Hepatic stellate cell (primary cell): ENCODE data around the gene UNC93A.
"Not testable (repeated sequence)": the region's sequence is repeated elsewhere in the genome, so short reads cannot be mapped to it uniquely, and the experiment has no call there.

Source experiments
- DNase-seq: peaks from one replicate; pipeline ENCODE4 v3.0.0; 2011; ENCODE audit warnings: low spot score

UNC93A gene

DNA sequence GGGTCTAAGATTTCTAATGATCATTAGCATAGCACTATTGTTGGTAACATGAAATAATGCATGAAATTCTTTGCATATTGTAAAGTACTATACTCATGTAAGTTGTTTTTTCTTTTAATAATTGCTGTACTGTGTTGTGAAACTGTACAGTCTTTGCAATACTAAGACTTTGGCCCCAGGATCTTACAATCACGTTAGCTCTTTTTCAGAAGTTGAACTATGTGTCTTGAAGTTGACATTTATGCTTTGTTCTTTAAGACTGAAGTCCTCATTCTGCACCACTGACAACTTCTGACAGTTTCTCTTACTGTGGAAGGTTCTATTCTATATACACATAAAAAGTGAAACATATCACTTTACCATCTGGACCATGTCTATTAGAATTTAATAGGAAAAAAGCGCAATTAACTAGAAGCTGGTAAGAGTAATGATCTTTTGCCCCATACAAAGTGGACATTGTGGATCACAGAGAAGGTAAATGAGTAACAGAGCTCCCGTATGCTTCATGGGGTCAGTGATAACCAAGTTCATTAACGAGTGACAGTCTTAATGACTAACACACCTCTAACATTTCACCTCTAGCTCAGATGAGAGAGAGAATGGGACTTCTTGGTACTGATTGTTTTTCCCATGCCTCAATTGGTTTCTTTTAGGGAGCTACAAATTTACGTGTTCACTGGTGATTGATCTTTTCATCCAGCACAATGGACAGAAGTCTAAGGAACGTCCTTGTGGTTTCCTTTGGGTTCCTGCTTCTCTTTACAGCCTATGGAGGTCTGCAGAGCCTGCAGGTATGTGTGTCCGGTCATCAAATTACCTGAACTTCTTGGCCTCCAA is at the start of gene UNC93A:
Gene UNC93A, plus strand, starts transcription at position 530 of the 837 bp plus-strand sequence. Its CDS starts 175 bp downstream, at position 705.
- DNase-seq: no peak

DNA sequence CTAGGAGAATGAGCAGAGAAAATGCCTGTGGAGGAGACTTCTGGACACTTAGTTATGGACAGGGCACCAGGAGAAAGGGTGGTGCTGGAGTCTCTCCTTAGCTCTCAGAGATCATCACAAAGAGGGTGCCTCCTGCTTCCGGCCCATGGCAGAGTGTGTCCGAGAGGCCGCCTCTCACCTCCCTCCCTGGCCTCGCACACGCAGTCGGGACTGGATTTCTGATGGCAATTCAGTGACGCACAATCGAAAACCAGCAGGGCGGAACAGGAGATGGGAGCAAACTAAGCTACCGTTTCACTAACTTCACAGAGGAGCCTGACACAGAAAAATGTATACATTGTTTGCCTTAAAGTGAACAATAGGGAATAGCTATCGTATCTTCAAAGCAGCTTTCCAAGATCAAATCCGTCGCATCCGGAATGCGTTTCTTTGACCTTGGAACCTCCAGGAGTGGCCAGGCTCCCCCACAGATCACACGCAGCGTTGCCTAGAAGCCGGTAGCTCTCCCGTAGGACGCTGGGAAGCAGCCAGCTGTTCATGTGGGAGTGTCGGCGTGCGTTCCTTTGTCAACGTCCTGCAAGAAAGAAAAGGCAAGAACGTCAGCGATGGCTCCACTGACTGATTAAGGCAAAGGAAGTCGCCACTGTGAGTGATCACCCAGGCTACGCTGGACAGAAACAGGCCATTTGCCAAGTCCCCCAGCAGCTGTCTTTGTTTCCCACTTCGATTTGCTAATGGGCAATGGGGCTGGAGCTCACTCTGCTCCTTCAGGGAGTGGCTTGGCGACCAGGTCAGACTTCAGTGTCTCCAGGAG is 49.6 kb upstream of the UNC93A start:
- DNase-seq: not testable (repeated sequence)

DNA sequence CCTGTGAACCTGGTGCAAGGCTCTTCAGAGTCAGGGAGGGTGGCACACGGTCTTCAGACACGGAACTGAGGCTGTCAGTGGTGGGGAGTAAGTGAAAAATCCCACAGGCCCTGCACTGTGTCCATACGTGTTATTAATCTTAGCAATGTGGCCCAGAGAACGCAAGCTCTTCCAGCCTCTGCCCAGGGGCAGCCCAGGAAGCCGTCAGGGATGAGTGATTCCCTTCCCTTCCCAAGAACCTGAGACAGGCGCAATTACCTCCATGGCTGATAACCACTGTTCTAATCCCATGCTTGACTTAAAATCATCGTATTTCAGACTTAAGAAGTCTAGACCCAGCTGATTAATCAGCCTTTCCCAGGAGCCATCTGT is 49.0 kb upstream of the UNC93A start:
- DNase-seq: not testable (repeated sequence)

DNA sequence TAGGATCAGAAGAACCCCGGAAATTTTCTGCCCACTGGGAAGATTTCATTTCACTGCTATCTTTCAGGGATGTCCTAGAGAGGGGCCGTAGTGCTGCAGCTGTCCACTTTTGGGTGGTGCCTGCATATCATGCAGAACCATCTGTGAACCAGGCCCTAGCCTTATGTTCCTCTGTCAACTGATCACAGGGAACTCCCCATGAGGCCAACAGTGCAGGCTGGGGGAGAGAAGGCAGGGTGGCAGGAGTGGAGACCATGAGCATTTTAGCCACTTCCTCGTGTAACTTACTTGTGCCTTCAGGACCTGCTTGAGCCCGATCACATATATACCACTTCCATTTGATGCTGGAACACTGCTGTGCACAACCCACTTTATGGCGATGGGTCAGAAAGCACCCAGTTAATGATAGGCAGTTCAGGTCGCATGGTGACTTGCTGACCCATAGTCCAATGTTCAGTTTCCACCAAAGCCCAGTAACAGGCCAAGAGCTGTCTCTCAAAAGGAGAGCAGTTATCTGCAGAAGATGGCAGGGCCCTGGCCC is 48.5 kb upstream of the UNC93A start:
- not testable (repeated sequence) for DNase-seq

DNA sequence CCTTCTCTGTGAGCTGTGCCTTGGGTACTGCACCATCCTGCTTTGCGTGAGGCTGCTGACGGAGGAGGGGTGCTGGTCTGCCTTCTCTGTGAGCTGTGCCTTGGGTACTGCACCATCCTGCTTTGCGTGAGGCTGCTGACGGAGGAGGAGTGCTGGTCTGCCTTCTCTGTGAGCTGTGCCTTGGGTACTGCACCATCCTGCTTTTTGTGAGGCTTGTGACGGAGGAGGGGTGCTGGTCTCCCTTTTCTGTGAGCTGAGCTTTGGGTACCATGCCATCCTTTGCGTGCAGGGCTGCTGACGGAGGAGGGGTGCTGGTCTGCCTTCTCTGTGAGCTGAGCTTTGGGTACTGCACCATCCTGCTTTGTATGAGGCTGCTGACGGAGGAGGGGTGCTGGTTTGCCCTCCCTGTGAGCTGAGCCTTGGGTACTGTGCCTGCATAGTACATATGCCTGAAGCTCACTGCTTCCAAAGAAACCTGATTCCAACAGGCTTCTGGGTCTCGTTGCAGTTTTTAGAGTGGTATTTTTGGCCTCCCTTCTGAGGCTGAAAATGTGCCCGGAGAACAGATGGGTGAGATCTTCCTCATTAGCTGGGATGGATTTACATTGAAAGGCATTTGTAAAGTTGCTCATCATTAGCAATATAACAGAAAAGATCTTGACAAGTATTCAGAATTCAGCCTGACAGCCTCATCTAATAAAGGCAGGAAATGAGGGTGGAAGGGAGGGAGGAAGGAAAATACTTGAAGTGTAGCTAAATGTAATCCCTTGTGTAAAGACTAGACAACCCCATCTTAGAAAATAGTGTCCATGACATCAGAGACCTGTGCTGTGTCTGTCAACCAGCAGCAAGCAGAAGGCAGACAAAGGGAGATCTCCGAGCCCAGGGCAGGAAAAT is 46.8 kb upstream of the UNC93A start:
- no peak for DNase-seq

DNA sequence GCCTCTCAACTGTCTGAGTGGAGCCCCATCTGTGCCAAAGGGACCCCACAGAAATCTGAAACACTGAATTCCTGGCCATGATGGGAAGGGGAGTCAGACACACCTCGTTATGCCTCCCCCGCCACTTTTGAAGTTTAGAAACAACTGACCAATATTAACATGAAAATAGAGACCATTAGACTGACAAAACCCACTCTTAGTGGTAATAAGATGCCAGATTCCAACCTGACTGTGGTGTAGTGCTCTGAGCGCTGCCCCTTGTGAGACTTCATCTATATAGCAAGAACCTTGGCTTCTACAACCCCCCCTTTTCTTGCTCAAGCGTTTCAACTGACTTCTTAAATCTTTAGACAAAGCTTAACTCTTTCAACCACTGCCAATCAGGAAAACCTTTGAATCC is 46.1 kb upstream of the UNC93A start:
- DNase-seq: no peak

DNA sequence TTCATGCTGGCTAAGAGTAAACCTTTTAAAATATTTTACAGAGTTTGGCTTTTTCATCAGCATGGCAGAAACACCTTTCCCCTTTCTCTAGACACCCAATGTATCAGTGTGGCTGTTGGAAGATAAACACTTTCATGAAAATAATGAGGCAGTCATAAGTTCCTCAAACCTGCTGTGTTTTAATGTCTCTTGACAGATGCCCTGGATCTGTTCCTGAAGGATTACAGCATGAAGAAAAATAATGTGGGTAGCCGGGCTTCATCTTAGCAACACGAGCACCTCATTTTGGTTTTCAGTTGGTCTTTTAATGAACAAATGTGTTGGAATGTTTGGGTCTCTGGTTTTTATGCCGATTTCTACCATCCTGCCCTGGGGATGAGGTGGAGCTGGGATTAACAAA is 45.5 kb upstream of the UNC93A start:
- no peak for DNase-seq

DNA sequence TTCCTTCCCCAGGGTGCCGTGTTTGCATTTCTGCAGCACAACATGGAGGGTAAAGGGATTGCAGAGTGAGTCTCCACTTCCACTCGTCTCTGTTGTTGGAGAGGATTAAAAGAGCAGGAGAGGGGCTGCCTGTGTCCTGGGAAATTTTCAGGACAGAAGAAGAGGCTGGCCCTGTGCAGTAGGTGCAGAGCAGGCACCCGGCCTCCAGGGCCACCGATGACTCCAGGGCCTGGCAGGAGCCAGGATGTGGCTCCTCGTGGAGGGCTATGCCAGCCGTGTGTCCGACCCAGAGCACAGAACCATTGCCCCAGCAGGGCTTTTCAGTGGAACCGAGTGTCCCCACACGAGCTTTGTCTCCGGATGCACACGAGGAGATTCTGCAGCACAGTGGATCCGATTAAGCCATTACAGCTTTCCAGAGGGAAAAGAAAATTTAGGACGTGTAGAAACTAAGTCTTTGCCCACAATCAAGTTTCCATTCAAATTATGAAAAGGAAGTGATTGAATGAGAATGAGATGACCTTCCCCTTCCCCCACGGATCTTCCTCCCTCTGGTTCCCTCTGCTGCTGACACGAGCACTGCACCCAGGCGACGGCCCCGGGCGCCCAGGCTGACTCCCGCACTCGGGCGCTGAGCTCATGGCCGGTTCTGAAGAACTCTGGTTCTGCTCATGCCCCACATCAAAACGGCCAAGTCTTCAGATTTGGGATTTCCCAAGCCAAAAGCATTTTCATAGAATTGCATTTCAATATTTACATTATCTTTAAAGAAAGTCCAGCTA is 43.1 kb upstream of the UNC93A start:
- no peak for DNase-seq

DNA sequence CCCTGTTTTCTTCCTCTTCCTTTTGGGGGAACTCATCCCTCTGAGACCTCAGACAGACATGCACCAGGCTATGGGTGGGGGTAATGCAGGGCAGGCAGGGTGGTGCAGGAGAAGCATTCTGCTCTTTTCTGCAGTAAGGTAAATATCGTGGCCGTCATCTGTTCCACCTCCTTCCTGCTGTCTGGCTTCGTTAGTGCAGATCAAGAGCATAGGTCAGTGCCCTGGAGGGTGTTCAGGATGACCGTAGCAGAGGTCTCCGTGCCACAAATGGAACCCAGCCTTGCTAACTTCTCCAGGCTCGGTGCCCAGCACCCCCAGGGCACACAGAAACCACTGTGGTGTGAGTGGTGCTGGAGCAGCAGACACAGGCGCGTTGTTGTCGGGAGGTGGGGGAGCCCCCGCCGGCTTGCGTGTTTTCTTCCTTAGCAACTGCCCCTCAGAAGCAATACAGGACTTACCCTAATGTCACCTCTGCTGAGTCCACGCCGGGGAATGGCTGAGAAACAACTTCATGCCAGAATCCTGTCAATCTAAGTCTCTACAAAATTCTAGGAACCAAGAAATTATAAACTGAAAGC is 42.1 kb upstream of the UNC93A start:
- not testable (repeated sequence) for DNase-seq

DNA sequence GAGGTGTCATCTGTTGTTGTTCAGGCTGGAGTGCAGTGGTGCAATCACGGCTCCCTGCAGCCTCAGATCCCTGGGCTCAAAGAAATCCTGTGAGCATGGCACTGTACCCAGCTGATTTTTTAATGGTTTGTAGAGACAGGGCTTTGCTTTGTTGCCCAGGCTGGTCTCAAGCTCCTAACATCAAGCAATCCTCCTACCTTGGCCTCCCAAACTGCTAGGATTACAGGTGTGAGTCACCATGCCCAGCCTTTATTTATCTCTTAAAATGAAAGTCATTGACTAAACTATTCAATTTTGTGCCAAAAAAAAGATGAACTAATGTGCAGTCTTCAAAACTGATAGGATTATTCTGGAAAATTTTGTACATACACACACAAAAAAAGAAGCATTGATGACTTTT is 38.8 kb upstream of the UNC93A start:
- DNase-seq: no peak

DNA sequence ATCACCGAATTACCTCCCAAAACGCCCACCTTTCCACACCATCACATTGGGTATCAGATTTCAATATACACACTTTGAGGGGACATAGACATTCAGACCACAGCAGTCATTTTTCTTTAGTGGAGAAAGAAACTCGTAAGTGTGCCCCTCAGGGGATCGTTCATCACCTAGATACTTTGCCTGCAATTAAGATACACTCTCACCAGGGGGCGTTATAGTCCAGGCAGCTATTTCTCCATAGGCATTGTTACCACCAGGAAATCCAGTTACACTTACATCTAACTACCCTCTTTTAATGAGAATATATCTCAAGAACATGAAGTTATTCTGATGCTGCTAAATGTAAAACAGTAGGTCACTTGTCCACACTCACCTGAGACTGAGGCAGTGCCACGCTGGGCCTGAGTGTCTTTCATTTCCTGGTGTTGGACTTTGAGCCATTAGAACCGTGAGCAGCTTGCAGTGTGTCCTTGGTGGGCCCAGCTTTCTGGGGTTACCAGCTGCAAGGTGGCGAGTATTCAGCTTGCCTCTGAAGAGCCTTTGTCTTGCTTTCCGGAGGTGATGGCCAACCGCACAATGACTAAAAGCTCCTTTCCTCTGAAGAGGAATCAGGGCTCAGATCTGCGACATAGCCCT is 35.1 kb upstream of the UNC93A start:
- no peak for DNase-seq

DNA sequence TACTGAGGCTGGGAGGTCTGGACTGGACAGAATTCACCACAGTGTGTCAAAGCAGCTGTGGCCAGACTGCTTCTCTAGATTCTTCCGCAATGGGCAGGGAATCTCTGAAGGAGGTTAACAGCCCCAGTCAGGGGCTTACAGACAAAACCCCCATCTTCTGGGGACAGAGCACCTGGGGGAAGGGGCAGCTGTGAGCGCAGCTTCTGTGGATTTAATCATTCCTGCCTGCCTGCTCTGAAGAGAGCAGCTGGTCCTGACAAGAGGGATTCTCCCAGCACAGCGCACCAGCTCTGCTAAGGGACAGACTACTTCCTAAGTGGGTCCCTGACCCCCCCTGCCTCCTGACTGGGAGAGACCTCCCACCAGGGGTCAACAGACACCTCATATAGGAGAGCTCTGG is 32.5 kb upstream of the UNC93A start:
- no peak for DNase-seq

DNA sequence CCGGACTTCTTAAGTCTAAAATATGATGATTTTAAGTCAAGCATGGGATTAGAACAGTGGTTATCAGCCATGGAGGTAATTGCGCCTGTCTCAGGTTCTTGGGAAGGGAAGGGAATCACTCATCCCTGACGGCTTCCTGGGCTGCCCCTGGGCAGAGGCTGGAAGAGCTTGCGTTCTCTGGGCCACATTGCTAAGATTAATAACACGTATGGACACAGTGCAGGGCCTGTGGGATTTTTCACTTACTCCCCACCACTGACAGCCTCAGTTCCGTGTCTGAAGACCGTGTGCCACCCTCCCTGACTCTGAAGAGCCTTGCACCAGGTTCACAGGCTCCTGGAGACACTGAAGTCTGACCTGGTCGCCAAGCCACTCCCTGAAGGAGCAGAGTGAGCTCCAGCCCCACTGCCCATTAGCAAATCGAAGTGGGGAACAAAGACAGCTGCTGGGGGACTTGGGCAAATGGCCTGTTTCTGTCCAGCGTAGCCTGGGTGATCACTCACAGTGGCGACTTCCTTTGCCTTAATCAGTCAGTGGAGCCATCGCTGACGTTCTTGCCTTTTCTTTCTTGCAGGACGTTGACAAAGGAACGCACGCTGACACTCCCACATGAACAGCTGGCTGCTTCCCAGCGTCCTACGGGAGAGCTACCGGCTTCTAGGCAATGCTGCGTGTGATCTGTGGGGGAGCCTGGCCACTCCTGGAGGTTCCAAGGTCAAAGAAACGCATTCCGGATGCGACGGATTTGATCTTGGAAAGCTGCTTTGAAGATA is 24.9 kb upstream of the UNC93A start:
- not testable (repeated sequence) for DNase-seq

DNA sequence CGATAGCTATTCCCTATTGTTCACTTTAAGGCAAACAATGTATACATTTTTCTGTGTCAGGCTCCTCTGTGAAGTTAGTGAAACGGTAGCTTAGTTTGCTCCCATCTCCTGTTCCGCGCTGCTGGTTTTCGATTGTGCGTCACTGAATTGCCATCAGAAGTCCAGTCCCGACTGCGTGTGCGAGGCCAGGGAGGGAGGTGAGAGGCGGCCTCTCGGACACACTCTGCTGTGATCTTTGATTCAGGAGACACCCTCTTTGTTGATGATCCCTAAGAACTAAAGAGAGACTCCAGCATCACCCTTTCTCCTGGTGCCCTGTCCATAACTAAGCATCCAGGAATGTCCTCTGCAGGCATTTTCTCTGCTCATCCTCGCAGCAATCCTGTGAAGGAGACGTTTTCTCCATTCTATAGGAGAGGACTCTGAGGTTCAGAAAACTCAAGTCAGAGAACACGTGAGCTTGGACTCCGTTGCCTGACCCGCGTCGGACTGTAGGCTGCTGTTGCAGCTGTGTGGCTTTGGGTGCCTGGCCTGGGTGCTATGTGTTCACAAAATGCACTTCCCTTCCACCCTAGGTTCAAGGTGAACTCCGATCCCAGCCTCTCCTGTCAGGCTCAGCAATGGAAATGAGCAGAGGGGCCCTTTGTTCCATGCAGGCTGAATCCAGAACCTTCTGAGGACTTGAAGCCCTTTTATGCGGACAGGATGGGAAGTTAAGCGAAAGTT is 24.1 kb upstream of the UNC93A start:
- no peak for DNase-seq

DNA sequence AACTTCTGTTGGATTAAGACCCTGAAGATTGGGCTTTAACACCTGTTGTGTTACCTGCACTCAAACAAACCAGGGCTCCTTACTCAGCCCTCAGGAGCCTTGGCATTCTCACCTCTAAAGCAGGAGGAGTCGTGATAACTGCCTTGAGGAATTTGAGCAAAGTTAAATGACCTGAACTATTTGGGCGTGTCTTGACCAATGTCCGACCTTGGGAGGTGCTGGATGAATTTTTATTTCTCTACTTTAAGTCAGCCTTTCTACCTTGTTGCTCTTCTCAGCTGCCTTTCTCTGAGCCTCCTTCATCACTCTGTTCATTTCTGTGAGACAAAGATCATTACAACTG is 23.6 kb upstream of the UNC93A start:
- DNase-seq: not testable (repeated sequence)

DNA sequence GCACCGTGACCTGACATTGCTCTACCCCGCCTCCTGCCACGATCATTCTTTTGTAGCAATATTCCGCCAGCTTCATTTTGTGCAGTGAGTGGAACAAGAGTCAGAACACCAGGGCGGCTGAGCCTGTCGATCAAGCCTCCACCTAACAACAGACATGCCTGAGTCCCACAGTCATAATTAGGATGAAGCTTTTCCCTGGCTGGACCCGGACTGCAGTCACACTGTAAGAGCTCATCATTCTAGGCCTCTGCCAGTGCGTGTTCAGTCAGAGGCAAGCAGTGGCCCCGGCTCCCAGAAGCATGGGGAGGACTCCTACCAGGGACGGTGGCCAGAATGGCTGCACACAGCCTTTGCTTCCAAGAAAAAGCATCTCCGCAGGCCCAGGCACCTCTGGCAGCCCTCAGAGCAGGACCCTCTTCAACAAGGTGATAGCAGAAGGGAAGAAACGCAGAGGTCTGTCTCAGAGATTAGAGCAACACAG is 23.2 kb upstream of the UNC93A start:
- no peak for DNase-seq

DNA sequence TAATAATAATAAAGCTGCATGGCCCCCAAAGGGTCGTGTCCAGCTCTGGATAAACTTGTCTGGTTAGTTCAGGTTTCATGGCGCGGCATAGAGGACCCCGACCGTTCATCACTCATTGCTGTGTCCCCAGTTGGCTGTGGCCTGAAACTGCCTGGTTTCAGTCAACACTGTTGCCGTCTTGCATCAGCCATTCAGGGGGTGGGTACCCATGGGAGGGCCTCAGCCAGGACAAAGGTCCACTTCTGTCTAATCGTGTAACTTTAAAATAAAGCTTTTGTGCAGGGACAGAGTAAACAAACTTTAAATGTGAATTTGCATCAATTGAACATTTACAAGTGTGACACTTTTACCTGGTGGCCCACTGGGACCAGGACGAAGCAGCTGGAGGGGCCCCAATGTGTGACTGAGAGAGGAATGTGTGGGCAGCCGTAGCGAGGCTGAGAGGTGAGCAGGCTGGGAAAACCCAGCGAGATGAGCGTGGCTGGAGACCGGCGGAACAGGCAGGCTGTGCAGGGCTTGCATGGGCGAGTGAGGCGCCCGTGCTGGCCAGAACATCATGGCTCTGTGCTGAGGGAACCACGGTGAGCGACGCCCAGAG is 22.3 kb upstream of the UNC93A start:
- no peak for DNase-seq
